ENCODE results near the gene ACTN4. TPM values are rescaled to one million over a fixed set of nuclear protein-coding genes. Genes with fewer than 3 reads are reported as not detected.

ACTN4 gene
- polyA plus RNA-seq, 1 donor, result 654 TPM

DNA sequence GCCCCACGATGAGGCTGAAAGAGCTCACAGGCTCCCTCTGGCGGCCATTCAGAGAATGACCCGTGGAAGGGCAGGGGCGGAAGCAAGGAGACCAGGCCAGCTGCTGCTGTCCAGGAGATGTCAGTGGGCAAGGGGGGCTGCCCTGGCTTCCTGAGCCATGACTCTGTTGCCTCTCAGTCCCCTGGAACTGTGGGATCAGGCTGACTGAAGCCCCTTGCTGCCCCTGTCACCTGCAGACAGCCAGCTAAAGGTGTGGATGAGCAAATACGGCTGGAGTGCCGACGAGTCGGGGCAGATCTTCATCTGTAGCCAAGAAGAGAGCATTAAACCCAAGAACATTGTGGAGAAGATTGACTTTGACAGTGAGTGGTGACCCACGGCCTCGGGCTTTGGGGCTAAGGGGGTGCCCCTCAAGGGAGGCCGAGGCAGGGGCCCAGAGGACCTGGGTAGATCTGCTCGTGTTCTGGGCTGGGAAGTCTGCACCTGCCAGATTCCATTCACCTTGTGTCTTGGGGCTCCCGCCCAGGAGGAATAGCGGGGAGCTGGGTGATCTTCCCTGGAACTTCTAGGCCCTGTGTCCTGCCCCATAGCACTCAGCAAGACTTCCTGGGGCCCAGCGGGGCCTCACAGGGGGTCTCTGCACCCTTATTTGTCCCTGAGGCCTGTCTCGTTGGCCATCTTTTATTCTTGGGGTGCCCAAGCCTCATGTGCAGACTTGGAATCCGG, 12.5 kb upstream of the ACTN4 start:
- DNase-seq, result peak; percentile 73

DNA sequence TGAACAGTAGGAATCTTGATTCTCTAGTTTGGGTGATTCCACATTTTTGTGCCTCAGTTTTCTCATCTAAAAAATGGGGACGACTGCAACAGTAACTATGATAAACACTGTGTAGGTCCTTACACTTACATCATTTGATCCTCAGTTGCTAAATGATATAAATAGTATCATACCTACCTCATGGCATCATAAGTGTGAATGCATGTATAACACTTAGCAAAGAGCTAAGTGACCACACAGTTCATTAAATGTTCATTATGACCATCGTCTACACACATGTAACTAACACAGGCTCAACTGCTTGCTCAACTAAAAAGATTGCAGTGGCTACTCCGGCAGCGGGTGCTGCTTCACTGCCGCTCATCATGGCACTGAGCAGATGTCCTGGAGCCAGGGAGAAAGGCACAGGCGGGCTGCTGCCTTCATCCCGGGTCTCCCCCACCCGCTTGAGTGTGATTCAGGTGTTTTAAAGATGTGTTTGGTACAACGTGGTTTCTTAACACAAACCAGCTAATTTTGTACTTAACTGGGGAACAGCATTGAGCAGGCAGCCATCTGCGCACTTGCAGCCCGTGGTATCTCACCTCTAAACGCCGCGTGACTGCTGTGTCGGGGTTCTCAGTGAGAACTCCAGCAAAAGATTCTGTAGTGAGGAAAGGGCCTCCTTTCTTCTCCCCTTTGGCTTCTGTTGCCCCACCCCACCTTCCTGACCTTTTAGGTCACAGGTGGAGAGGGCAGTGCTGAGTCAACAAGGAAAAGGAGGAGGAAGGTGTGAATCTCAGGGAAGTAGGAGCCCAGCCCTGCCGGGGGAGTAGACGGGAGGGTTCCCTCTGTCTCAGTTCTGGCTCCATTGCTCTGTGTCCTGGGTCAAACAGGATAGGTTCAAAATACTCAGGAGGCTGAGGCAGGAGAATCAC, 11.7 kb upstream of the ACTN4 start:
- DNase-seq, result no peak

DNA sequence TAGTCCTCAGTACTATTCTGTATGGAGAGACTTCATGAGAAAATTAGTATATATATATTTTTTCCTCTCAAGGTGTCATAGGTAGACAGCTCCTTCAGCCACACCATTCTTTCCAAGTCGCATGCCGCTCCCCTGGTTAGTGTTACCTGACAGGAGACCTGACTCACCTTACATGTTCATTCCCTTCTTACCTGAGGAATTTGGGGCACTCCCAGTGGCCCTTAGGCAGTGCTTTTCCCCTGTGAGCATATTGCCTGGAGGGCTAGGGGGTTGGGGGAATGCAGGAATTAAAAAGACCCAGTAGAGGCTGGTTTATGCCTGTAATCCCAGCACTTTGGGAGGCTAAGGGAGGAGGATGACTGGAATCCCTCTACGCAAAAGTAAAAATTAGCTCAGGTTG, 9.0 kb upstream of the ACTN4 start:
- DNase-seq, result no peak

DNA sequence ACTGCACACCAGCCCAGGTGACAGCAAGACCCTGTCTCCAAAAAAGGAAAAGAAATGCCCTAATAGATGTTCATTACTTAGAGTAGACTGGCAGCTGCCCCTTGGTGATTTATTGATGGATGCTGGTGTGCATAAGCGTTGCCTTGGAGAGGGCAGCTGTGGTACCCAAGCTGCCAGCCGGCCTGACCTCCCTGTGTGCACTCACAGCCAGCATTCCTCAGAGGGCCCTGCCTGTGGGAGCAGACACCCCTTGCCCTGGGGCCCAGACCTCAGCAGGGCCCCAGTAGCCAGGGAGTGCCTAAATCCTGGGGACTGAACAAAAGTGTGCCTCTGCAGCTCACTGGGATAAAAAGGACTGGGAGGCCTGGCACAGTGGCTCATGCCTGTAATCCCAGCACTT, 7.8 kb upstream of the ACTN4 start:
- DNase-seq, result no peak

DNA sequence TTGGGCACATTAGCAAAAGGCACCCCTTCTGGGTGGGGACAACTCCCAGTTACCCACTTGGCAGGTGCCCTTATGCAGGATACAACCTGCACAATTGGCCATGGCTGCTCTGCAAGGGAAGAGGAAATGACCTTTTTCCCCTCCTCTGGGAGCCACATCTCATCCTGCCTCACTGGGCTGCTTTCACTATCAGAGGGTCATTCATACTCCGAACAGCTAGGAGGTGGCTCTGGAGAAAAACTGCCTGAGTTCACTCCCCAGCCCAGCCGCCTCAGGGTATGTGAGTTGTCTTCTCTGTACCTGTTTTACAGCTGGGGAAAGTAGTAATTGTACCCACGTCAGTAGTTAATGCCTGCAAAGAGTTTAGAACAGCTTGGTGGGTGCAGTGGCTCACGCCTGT, 7.1 kb upstream of the ACTN4 start:
- no peak for DNase-seq

DNA sequence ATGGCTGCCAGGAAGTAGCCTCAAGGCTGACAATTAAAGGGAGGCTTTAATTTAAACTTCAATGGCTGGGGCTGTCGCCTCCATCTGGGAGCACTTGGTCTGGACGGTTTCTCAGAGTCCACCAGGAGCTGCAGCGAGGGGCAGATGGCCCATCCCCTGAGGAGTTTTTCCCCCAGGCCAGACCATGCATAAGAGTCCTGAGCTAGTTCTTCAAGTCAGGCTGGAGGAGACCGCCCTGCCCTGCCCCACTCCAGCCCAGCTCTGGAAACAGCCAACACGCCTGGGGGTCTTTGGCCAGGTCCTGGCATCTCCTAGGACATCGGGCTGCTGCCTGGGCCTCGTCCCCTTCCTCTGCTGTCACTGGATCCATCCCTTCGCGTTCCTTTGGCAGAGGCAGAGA, 5.3 kb upstream of the ACTN4 start:
- DNase-seq, result no peak

DNA sequence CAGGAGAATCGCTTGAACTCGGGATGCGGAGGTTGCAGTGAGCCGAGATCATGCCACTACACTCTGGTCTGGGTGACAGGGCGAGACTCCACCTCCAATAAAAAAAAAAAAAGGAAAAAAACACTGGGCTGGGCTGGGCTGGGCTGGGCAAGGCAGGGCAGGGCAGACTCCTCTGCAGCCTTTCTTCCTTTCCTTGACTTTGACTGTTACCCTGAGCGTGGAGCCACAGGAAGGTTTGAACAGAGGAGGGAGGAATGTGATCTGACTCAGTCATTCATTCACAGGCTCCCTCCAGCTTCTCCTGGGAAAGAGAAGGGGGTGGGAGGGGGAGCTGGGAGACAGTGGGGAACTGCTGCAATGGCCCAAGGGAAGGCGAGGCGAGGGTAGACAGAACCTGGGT, 2.7 kb upstream of the ACTN4 start:
- no peak for DNase-seq

DNA sequence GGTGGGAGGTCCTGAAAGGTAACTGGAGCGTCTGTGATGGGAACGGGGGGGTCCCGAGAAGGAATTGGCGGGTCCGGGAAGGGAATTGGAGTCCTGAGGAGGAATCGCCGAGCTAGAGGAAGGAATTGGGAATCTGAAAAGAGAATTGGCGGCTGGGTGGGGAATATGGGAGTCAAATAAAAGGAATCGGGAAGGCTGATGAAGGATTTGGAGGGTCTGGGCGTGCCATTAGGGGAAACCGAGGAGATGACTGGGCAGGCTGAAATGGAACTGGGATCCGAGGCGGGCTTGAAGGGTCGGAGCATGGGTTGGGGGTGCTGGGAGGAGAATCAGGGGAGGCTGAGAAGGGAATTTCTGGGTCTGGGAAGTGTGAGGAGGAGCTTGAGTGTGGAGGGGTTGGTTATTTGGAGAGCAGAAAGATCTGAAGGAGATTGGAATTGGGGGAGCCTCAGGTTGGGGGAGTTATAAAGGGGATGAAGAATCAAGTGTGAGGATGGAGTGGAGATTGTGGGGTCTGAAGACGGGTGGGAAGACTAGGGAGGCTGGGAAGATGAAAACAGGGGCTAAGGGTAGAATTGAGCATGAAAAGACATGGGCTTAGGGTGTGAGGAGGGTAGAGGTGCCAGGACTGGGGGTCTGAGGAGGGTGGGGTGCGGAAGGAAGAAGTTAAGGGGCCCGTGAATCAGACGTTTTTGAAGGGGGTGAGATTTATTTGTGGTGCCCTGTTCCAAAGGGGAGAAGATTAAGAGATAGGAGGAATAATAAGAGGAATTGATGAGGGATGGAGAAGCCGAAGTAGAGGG, 718 bp downstream of the ACTN4 start:
- no peak for DNase-seq

DNA sequence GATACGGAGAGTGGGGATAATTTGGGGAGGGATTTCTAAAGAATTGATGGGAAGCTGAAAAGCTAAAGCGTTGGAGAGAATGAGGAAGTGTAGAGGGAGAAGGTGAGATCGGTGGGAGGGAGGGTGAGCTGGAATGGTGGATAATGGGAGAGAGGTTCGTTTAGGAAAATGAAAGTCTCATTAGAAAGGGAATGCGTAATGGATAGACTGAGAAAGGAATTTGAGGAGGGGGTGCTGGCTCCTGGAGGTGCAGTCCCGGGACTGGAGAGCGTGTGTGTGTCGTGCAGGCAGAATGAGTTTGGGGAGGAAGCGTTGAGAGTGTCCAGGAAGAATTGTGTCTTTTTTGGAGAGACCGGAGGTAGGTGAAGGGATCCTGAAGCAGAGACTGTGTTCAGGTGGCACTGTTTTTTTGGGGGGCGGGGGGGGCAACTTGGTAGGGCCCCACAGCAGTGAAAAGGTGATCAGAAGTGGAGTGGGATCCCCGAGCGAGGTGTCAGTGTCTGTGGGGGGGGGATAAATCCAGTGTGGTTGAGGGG, 1.4 kb downstream of the ACTN4 start:
- DNase-seq, result no peak

DNA sequence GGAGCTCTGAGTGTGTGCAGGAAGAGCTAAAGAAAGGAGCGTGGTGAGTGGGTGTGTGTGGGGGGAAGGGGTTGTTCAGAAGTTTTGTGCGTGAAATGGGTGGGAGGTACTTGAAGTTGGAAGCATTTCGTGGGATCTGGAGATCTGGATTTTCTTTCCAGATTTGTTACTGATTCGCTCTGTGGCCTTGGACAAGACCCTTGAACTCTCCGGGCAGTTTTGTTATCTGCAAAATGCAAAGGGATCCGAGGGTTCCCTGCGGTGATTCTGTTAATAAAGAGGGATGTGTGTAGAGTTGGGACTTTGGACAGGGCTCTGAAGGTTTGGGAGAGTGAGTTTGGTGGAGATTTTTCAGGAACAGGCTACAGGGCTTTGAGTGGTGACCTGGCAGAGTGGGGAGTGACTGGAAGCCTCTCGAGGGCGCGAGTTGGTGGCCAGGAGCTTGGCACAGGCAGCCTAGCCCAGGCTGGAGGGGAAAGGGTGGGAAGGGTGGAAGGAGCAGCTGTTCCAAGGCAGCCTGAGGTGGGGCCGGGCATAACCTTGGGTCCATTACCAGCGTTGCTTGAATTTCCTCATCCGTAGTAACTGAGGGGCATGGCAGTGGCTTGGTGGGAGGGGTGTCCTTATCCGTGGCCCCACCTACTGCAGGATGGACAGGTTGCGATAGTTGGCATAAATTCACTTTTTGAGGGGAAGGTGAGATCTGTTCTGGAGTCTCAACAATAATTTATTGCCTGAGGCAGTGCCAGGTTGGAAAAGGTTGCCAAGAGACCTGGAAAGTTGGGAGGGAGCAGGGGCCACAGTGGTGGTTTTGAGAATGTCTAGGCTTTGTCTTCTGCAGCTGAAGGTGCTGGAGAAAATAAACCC, 2.1 kb downstream of the ACTN4 start:
- DNase-seq, result no peak

DNA sequence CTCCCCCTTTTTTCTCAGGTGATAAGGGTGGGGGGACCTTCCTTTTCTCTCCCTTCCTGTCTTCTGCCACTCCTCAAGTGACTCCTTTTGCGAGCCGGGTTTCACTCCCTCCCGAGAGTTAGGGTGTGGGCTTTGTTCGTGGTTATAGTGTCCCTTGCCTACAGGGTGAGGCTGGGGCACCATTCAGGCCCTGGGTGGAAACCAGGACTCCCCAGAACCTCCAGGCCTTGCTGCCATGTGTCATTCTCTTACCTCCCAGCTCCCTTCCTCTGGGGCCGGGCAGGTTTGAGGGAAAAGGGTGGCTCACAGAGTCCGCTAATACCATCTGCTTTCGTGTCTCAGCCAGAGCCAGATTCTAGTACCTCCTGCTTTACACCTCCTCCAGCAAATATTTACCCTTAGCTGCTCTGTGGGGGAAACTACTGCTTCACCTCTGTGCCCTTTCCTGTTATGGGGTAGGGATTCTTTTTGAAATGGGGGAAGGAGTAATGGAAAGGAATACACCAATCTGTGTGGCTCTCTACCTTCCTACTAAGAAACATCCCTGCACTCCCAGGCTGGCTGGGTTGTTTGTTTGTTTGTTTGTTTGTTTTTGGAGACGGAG, 2.8 kb downstream of the ACTN4 start:
- DNase-seq, result no peak

DNA sequence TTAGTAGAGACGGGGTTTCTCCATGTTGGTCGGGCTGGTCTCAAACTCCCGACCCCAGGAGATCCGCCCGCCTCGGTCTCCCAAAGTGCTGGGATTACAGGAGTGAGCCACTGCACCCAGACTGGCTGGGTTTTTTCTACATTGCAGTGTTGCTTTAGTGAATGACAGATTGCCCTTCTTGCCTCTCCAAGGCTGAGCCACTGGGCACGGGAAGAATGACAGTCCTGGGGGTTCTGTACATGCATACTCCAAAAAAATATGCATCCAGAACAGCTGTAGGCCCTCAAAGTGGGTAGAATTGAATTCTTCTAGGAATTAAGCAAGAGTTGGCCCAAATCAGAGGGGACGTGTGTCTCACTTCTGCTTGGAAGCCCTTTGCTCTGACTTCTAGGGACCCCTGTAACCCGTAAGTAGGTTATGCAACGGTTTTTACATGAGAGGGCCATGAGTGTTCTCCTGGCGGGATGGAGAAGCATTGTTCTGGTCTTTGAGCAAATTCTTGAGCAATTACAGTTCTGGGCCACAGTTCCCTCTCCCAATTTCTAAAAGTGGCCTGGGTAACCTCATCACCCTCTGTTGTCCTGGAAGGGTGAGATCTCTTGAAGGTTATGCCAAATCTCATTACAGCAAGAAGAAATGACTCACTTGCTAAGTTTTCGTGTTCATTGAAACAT, 3.6 kb downstream of the ACTN4 start:
- DNase-seq, result no peak

DNA sequence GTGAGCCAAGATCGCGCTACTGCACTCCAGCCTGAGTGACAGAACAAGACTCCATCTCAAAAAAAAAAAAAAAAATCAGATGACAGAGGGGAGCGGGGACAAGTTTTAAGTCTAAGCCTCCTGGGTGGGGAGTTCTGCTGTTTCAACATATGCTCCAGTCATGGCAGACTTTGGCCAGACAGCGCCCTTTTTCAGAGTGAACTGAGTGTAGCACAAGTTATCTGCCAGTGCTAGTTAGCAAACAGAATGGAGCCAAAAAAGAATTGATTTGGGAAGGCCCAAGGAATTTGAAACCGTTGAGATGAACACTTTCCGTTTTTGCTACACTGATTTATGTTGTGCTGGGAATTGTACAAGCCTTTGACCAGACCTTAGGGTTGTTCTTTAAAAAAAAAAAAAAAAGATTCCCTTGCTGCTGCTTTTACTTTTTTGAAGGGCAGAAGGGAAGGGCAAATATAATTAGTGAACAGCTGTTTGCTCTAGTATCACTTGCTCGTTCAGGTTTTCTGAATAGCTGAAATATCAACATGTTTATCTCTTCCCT, 5.7 kb downstream of the ACTN4 start:
- DNase-seq, result no peak

DNA sequence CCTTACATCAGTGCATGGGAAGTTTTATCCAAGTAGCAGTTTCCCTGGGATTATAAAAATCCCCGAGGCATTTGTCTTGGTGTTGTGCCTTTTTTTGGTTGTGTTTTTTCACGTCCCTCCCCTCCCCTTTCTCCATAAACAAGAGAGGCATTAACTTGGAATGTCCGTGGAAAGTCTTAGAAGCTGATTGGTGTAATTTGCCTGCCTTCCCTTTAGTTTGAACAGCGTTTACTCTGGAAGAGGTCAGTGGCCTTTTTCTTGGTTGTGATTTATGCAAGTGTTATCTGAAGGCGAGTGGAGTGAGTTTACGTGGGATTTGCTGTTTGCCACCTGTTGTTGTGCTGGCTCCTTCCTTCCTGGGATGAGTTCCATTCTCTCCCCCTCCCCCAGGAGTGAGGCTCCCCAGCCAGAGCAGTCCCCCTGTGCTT, 7.2 kb downstream of the ACTN4 start:
- DNase-seq, result no peak

DNA sequence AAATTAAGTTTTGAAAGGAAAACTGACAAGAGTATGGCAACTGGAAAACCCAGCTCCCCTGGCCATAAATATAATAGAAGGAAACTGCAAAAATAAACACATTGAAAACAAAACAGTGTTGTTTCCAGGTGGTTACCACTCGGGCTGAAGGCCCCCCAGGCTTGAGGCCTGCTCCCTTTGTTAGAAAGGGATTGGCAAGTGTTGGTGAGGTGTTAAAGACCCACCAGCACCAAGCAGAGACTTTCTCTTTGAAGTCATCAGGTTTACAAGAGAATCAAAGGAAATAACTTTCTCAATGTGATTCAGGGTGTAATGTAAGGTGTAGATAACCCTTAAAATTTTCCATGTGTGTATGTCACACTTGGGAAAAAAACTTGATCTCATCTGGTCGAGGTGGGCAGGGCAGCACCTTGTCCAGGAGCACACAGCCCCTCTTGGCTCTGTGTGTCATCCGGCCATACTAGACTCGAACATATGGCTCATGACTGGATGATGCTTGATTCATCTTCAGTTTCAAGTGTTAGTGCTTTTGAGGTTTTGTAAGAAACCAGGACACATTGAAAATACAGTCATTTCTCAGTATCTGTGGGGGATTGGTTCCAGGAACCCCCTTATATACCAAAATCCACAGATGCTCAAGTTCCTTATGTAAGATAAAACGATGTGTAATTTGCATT, 7.8 kb downstream of the ACTN4 start:
- no peak for DNase-seq

DNA sequence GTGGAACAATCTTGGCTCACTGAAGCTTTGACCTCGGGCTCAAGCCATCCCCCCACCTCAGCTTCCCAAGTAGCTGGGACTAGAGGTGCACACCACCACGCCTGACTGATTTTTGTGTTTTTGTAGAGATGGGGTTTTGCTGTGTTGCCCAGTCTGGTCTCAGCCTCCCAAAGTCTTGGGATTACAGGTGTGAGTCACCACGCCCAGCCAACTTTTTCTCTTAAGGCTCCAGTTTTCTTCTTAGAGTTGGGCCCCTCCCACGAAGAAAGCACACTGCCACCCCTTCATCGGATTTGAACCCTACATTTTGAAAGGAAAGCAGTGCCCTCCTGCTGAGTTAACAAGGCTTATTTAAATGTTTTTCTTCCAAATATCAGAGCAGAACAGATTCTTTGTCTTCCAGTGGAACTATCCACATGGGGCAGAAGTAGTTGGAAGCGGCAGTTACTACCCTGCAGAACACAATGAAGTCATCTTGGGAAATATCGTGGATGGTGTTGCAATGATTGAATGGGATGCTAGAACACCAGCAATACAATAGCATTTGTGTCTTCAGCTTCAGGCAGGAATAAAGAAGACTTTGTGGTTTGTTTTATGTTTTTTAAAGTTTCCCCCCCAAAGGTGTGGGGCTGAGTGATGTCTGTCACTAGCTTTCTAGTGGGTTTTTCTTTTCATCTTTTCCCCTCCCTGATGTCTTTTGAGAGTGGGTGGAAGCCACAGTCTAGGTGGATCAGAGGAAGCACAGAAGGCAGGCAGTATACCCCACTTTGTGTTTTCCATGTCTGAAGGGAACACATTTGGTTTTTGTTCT, 8.9 kb downstream of the ACTN4 start:
- DNase-seq, result no peak

DNA sequence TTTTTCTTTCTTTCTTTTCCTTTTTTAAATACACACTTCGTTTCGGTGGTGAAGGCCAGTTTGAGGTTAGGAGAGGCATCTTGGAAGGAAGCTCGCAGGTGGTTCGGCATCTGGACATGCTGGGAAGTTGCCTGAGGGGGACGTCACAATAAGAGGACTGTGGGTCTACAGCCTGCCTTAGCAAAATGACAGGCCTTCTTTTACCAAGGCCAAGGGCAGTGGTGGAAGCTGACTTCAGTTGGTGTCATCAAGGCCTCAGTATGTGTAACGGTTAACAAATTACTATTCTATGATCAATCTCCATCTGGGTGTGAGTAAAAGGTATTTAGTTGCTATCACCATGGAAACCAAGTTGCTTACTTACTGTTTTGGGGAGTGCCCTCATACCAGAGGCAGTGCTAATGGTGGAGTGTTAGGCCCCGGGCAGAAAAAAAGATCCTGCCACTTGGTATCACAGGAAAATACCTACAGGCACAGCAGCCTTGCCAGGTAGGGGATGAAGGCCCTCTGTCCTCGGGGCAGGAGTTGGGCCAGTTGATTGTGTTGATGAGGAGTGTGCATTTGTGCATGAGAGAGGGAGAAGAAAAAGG, 10.3 kb downstream of the ACTN4 start:
- DNase-seq, result no peak
